Neural cell (in vitro differentiated cells): Measurements from ENCODE around the gene RALGAPB. TPM values are rescaled to one million over a fixed set of nuclear protein-coding genes. Genes with fewer than 3 reads are reported as not detected.

Experiments
- H2AFZ ChIP-seq: fragments of 200-600, 300-800 bp; sonication (generic), shearing (Covaris generic); 2 replicates; pipeline ENCODE4 v1.6.0; 2014; ENCODE audit warnings: low read depth, mild to moderate bottlenecking, antibody characterized with exemption, low read length, moderate library complexity
- H3F3A ChIP-seq: fragments of 200-600 bp; shearing (Covaris generic); 2 replicates; pipeline ENCODE4 v1.6.1; 2016; ENCODE audit warnings: mild to moderate bottlenecking, moderate library complexity, mixed read lengths, antibody characterized with exemption, low read length; ENCODE audit not compliant: insufficient read depth, poor library complexity, severe bottlenecking
- H3K27ac ChIP-seq: fragments of 200-600, 300-800 bp; sonication (generic), shearing (Covaris generic); 2 replicates; pipeline ENCODE4 v1.5.1; 2014; ENCODE audit warnings: mild to moderate bottlenecking, low read length, moderate library complexity
- H3K27me3 ChIP-seq: fragments of 300-800, 200-600 bp; sonication (generic), shearing (Covaris generic); 2 replicates; pipeline ENCODE4 v1.6.0; 2014; ENCODE audit warnings: mild to moderate bottlenecking, low read depth, low read length, moderate library complexity; ENCODE audit not compliant: insufficient read depth
- H3K36me3 ChIP-seq: fragments of 300-800, 200-600 bp; sonication (generic), shearing (Covaris generic); 2 replicates; pipeline ENCODE4 v1.5.1; 2014; ENCODE audit warnings: mild to moderate bottlenecking, antibody characterized with exemption, low read length, moderate library complexity; ENCODE audit not compliant: insufficient read depth
- H3K4me2 ChIP-seq: fragments of 300-800, 200-600 bp; sonication (generic), shearing (Covaris generic); 2 replicates; pipeline ENCODE4 v1.6.0; 2014; ENCODE audit warnings: mild to moderate bottlenecking, low read length
- H3K4me3 ChIP-seq: fragments of 300-800, 200-600 bp; sonication (generic), shearing (Covaris generic); 2 replicates; pipeline ENCODE4 v1.5.1; 2014; ENCODE audit warnings: mild to moderate bottlenecking, low read length, moderate library complexity
- H3K79me2 ChIP-seq: fragments of 200-600 bp; shearing (Covaris generic); replicated peaks from 2 replicates; pipeline ENCODE4 v1.6.0; 2014; ENCODE audit warnings: mild to moderate bottlenecking, low read length, moderate library complexity; ENCODE audit not compliant: insufficient read depth
- H3K9ac ChIP-seq: fragments of 300-800, 200-600 bp; sonication (generic), shearing (Covaris generic); 2 replicates; pipeline ENCODE4 v1.6.1; 2016; ENCODE audit warnings: mild to moderate bottlenecking, low read length, mixed read lengths
- H3K9me2 ChIP-seq: fragments of 200-600 bp; shearing (Covaris generic); 2 replicates; pipeline ENCODE4 v1.6.1; 2016; ENCODE audit warnings: mild to moderate bottlenecking, low read length, mixed read lengths; ENCODE audit not compliant: insufficient read depth
- H3K9me3 ChIP-seq: fragments of 200-600, 300-800 bp; sonication (generic), shearing (Covaris generic); 2 replicates; pipeline ENCODE4 v1.6.1; 2016; ENCODE audit warnings: mild to moderate bottlenecking, mixed run types, low read length, moderate library complexity, mixed read lengths
- H4K20me1 ChIP-seq: fragments of 200-600 bp; shearing (Covaris generic); 2 replicates; pipeline ENCODE4 v1.6.1; 2016; ENCODE audit warnings: mild to moderate bottlenecking, mixed run types; ENCODE audit not compliant: insufficient read depth
- EP300 ChIP-seq: fragments of 450-650 bp; conservative IDR thresholded peaks from 2 replicates; pipeline ENCODE4 v1.6.1; 2014; ENCODE audit warnings: antibody characterized with exemption, mild to moderate bottlenecking, moderate library complexity; ENCODE audit not compliant: poor library complexity, severe bottlenecking
- EZH2 ChIP-seq: fragments of 200-600, 300-800 bp; shearing (Covaris generic), sonication (generic); IDR thresholded peaks from 2 replicates; pipeline ENCODE4 v1.6.1; 2014; ENCODE audit warnings: antibody characterized with exemption, low read length, borderline replicate concordance, mild to moderate bottlenecking; ENCODE audit not compliant: insufficient read depth, poor library complexity, severe bottlenecking
- MXI1 ChIP-seq: fragments of 450-650 bp; conservative IDR thresholded peaks from 2 replicates; pipeline ENCODE4 v1.6.1; 2014; ENCODE audit warnings: antibody characterized with exemption, mild to moderate bottlenecking; ENCODE audit not compliant: poor library complexity, severe bottlenecking
- POLR2AphosphoS5 ChIP-seq: IDR thresholded peaks from 2 replicates; pipeline ENCODE4 v1.6.1; 2012
- RAD21 ChIP-seq: fragments of 450-650 bp; conservative IDR thresholded peaks from 2 replicates; pipeline ENCODE4 v1.6.1; 2014; ENCODE audit warnings: antibody characterized with exemption, mild to moderate bottlenecking, moderate library complexity
- SMC3 ChIP-seq: fragments of 450-650 bp; conservative IDR thresholded peaks from 2 replicates; pipeline ENCODE4 v1.6.1; 2014; ENCODE audit warnings: antibody characterized with exemption, mild to moderate bottlenecking, moderate library complexity; ENCODE audit not compliant: poor library complexity
- TAF1 ChIP-seq: IDR thresholded peaks from 2 replicates; pipeline ENCODE4 v1.6.1; 2012; ENCODE audit warnings: low read depth
- polyA plus RNA-seq: library from polyadenylated mRNA; depleted of rRNA; stranded (reverse); fragments of >200 nt; gene quantifications from 2 replicates; pipeline ENCODE4 v1.2.3, GENCODE V29; 2014
- TF ChIP-seq, protein P1 (sequence below): fragments of 450-650 bp; IDR thresholded peaks from 2 replicates; pipeline ENCODE4 v1.5.1; 2014; ENCODE audit warnings: antibody characterized with exemption, mild to moderate bottlenecking, moderate library complexity; ENCODE audit not compliant: poor library complexity, severe bottlenecking
- TF ChIP-seq, protein P2 (sequence below): IDR thresholded peaks from 2 replicates; pipeline ENCODE4 v1.6.1; 2012; ENCODE audit warnings: borderline replicate concordance

Gene RALGAPB
- polyA plus RNA-seq, 1 donor from 2014 or later: 30.0 TPM

DNA sequence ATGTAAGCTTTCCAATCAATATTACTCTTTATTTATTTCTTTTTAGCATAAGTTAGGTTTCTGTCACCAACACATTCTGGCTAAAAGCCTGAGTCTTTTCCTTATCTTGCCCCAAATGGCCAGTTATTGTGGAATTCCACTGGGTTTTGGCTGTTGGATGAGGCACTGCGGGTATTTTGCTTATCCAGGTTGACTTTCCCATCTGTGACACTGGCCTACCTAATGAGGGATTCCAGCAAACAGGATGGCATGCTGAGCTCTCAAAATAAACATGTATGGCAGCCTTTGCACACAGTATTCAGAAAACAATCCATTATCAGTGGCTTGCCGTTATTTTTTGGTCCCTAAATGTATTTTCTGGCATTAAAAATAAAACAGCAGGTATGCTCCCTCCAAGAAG is 6.5 kb upstream of the RALGAPB start:
- Histone ChIP-seq H3K27me3 (peaks cover 9% of the 10 kb centered on the region), H3K4me3 (no peak overlapping the region), H3K27ac (no peak overlapping the region), H3K9me2 (no peaks in the 10 kb centered on the region), H3K4me2 (no peak overlapping the region), H3K9ac (no peak overlapping the region), H2AFZ (no peak overlapping the region), H3K9me3 (no peaks in the 10 kb centered on the region), H4K20me1 (no peaks in the 10 kb centered on the region), H3K36me3 (no peaks in the 10 kb centered on the region), H3K79me2 (no peaks in the 10 kb centered on the region), H3F3A (no peaks in the 10 kb centered on the region)
- TF ChIP-seq POLR2AphosphoS5: no peak

DNA sequence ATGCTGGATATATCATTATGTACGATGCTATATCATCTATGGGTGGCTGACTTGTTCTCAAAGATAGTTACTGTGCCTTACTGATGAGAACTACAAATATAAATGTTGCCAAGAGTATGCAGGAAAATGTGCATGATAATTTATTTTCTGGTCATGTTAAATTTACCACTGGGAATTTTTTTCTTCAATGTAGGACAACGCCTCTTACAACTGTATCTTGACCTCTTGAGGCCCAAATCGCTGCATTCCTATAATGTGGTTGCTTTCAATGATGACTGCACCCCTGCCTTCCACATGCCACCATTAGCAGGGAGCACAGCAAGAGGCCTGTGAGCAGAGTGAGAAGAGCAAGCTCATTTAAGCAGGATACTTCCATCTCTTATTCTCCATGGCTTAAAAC is 5.7 kb upstream of the RALGAPB start:
- Histone ChIP-seq H3K27ac (no peak overlapping the region), H2AFZ (no peak overlapping the region), H3K9me2 (no peaks in the 10 kb centered on the region), H3K9me3 (no peaks in the 10 kb centered on the region), H3F3A (no peaks in the 10 kb centered on the region), H3K4me3 (no peak overlapping the region), H3K27me3 (peaks cover 9% of the 10 kb centered on the region), H3K36me3 (no peaks in the 10 kb centered on the region), H3K9ac (no peak overlapping the region), H3K4me2 (no peak overlapping the region), H3K79me2 (no peaks in the 10 kb centered on the region), H4K20me1 (no peaks in the 10 kb centered on the region)
- TF ChIP-seq, protein P1, sequence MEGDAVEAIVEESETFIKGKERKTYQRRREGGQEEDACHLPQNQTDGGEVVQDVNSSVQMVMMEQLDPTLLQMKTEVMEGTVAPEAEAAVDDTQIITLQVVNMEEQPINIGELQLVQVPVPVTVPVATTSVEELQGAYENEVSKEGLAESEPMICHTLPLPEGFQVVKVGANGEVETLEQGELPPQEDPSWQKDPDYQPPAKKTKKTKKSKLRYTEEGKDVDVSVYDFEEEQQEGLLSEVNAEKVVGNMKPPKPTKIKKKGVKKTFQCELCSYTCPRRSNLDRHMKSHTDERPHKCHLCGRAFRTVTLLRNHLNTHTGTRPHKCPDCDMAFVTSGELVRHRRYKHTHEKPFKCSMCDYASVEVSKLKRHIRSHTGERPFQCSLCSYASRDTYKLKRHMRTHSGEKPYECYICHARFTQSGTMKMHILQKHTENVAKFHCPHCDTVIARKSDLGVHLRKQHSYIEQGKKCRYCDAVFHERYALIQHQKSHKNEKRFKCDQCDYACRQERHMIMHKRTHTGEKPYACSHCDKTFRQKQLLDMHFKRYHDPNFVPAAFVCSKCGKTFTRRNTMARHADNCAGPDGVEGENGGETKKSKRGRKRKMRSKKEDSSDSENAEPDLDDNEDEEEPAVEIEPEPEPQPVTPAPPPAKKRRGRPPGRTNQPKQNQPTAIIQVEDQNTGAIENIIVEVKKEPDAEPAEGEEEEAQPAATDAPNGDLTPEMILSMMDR: no peak
- TF ChIP-seq TAF1 (no peak), SMC3 (no peak), POLR2AphosphoS5 (no peak), EP300 (no peak), EZH2 (no peak), RAD21 (no peak), MXI1 (no peak)
- TF ChIP-seq, protein P2, sequence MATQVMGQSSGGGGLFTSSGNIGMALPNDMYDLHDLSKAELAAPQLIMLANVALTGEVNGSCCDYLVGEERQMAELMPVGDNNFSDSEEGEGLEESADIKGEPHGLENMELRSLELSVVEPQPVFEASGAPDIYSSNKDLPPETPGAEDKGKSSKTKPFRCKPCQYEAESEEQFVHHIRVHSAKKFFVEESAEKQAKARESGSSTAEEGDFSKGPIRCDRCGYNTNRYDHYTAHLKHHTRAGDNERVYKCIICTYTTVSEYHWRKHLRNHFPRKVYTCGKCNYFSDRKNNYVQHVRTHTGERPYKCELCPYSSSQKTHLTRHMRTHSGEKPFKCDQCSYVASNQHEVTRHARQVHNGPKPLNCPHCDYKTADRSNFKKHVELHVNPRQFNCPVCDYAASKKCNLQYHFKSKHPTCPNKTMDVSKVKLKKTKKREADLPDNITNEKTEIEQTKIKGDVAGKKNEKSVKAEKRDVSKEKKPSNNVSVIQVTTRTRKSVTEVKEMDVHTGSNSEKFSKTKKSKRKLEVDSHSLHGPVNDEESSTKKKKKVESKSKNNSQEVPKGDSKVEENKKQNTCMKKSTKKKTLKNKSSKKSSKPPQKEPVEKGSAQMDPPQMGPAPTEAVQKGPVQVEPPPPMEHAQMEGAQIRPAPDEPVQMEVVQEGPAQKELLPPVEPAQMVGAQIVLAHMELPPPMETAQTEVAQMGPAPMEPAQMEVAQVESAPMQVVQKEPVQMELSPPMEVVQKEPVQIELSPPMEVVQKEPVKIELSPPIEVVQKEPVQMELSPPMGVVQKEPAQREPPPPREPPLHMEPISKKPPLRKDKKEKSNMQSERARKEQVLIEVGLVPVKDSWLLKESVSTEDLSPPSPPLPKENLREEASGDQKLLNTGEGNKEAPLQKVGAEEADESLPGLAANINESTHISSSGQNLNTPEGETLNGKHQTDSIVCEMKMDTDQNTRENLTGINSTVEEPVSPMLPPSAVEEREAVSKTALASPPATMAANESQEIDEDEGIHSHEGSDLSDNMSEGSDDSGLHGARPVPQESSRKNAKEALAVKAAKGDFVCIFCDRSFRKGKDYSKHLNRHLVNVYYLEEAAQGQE: no peak

DNA sequence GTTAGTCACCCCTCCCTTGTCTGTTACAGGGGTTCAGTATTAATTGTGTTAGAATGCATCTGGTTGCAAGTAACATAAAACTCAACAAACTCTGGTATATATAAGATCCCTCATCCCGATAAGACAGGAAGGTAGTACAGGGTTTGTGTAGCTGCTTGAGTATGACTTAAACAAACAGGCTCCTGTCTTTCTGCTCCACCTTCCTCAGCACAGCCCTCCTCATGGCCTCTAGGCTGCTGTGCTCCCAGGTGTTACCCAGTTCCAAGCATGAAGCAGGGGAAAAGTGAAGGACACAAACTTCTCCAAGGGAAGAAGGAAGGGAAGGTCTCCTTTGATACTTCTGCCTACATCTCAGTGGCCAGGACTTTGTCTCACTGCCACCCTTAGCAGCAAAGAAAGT is 1.4 kb upstream of the RALGAPB start:
- Histone ChIP-seq H3K4me3 (no peak overlapping the region), H3F3A (no peaks in the 10 kb centered on the region), H3K27ac (no peak overlapping the region), H3K9me3 (no peaks in the 10 kb centered on the region), H2AFZ (no peak overlapping the region), H3K36me3 (no peaks in the 10 kb centered on the region), H3K27me3 (peaks cover 9% of the 10 kb centered on the region), H4K20me1 (no peaks in the 10 kb centered on the region), H3K79me2 (peaks cover 32% of the 10 kb centered on the region), H3K4me2 (no peak overlapping the region), H3K9me2 (no peaks in the 10 kb centered on the region), H3K9ac (no peak overlapping the region)
- TF ChIP-seq TAF1: no peak
- TF ChIP-seq RAD21: no peak
- no peak for TF ChIP-seq POLR2AphosphoS5
- no peak for TF ChIP-seq EP300
- no peak for TF ChIP-seq MXI1
- TF ChIP-seq SMC3: no peak
- TF ChIP-seq, protein P2: no peak
- TF ChIP-seq, protein P1: no peak
- no peak for TF ChIP-seq EZH2
